Ramos (cell line): Measurements from ENCODE around the gene STT3A.
"Not testable (repeated sequence)": the region's sequence is repeated elsewhere in the genome, so short reads cannot be mapped to it uniquely, and the experiment has no call there.

ENCODE experiments used
- in situ Hi-C: fragments of 300-500 bp; cut with MboI; formaldehyde crosslinking; loops from one replicate; pipeline ENCODE4 v1.14.3; 2022; ENCODE audit warnings: low sequenced_read_pairs; ENCODE audit not compliant: unreplicated experiment

Gene STT3A

GRCh38 chr11:125592305-125593113 lies at the start of gene STT3A:
Gene STT3A, plus strand, starts transcription at chr11:125592852. Its CDS starts 3,064 bp downstream, at chr11:125595916.
- in situ Hi-C loops: no loop called here

- in situ Hi-C loops: no loop called here
Observed at GRCh38 chr11:125550780-125551179, 41.9 kb upstream of the STT3A start.

GRCh38 chr11:125551835-125552342 lies 40.8 kb upstream of the STT3A start:
- in situ Hi-C loops: no loop called here

GRCh38 chr11:125552927-125553326 lies 39.7 kb upstream of the STT3A start:
- in situ Hi-C loops: no loop called here

GRCh38 chr11:125553357-125553756 lies 39.3 kb upstream of the STT3A start:
- in situ Hi-C loops: no loop called here

- in situ Hi-C loops: no loop called here
Observed at GRCh38 chr11:125554038-125554437, 38.6 kb upstream of the STT3A start.

- in situ Hi-C loops: no loop called here
Observed at GRCh38 chr11:125559888-125560287, 32.8 kb upstream of the STT3A start.

GRCh38 chr11:125561924-125562323 lies 30.7 kb upstream of the STT3A start:
- in situ Hi-C loops: no loop called here

- in situ Hi-C loops: no loop called here
Observed at GRCh38 chr11:125562430-125562829, 30.2 kb upstream of the STT3A start.

GRCh38 chr11:125564357-125564756 lies 28.3 kb upstream of the STT3A start:
- in situ Hi-C loops: no loop called here

GRCh38 chr11:125566235-125566634 lies 26.4 kb upstream of the STT3A start:
- in situ Hi-C loops: no loop called here

GRCh38 chr11:125568970-125569914 lies 23.4 kb upstream of the STT3A start, which contains the start of gene EI24:
Gene EI24, plus strand, starts transcription at chr11:125569477. Its CDS starts 3,051 bp downstream, at chr11:125572528.
- in situ Hi-C loops: no loop called here

GRCh38 chr11:125569915-125570621 lies 22.6 kb upstream of the STT3A start:
- in situ Hi-C loops: no loop called here

GRCh38 chr11:125570952-125571351 lies 21.7 kb upstream of the STT3A start:
- in situ Hi-C loops: no loop called here

- in situ Hi-C loops: no loop called here
Observed at GRCh38 chr11:125572916-125573315, 19.7 kb upstream of the STT3A start.

- in situ Hi-C loops: not testable (repeated sequence)
Observed at GRCh38 chr11:125577181-125577580, 15.5 kb upstream of the STT3A start.

- in situ Hi-C loops: no loop called here
Observed at GRCh38 chr11:125578783-125579182, 13.9 kb upstream of the STT3A start.

- in situ Hi-C loops: no loop called here
Observed at GRCh38 chr11:125579811-125580210, 12.8 kb upstream of the STT3A start.

- in situ Hi-C loops: no loop called here
Observed at GRCh38 chr11:125583496-125583895, 9.2 kb upstream of the STT3A start.

- in situ Hi-C loops: no loop called here
Observed at GRCh38 chr11:125585487-125585886, 7.2 kb upstream of the STT3A start.
